ENCODE results near the gene RSRP1. TPM values are rescaled to one million over a fixed set of nuclear protein-coding genes. Genes with fewer than 3 reads are reported as not detected.
"Not testable (repeated sequence)": the region's sequence is repeated elsewhere in the genome, so short reads cannot be mapped to it uniquely, and the experiment has no call there.

The RSRP1 gene, protein sequence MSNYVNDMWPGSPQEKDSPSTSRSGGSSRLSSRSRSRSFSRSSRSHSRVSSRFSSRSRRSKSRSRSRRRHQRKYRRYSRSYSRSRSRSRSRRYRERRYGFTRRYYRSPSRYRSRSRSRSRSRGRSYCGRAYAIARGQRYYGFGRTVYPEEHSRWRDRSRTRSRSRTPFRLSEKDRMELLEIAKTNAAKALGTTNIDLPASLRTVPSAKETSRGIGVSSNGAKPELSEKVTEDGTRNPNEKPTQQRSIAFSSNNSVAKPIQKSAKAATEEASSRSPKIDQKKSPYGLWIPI
- total RNA-seq, result 77.6 TPM

DNA sequence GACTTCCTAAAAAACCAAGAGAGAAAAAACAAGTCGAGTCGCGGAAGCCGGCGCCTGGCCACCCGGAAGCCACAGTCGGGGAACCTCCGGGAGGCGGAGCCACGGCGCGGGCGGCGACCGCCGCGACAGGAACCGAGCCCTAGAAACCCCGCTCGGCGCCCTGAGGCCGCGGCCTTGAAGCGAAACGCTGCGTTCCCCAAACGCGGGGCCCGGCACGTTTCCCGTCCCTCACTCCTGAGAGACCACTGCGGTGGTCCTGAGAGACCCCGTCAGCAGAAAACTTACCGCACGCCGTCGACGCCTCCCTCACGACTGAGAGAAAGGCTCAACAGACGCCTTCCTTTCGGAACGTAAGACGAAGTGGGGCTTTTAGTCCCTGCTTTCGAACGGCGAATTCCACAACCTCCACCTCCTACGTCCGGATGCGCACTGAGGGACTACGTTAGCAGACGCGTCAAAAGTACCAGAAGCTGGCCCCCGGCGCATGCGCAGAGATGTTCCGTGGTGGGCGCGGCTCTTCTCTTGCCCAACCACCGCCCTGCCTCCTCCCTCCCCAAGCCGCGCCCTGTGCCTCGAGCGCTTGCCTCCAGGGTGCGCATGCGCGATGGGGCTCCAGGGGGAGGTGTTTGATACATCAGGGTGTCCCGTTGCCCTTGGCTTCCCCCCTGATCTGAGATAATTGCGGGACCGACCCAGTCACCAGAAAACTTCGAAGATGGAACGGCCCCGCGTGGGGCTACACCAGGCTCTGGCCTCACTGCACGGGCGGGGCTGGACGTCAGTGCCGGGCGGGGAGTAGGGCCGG, at the start of gene RSRP1:
Gene RSRP1, minus strand, starts transcription at position 431 of the 805 bp plus-strand sequence. CDS start 491 bp downstream, outside the sequence.
- DNase-seq, result peak; percentile 96

DNA sequence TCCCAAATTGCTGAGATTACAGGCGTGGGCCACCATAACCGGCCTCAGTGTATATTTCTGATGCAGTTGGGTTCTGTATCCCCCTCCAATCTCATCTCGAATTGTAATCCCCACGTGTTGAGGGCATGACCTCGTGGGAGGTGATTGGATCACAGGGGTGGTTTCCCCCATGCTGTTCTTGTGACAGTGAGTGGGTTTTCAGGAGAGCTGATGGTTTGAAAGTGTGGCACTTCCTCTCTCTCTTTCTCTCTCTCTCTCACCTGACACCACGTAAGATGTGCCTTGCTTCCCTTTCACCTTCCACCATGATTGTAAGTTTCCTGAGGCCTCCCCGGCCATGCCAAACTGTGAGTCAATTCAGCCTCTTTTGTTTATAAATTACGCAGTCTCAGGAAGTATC, 49.2 kb upstream of the RSRP1 start:
- DNase-seq, result not testable (repeated sequence)

DNA sequence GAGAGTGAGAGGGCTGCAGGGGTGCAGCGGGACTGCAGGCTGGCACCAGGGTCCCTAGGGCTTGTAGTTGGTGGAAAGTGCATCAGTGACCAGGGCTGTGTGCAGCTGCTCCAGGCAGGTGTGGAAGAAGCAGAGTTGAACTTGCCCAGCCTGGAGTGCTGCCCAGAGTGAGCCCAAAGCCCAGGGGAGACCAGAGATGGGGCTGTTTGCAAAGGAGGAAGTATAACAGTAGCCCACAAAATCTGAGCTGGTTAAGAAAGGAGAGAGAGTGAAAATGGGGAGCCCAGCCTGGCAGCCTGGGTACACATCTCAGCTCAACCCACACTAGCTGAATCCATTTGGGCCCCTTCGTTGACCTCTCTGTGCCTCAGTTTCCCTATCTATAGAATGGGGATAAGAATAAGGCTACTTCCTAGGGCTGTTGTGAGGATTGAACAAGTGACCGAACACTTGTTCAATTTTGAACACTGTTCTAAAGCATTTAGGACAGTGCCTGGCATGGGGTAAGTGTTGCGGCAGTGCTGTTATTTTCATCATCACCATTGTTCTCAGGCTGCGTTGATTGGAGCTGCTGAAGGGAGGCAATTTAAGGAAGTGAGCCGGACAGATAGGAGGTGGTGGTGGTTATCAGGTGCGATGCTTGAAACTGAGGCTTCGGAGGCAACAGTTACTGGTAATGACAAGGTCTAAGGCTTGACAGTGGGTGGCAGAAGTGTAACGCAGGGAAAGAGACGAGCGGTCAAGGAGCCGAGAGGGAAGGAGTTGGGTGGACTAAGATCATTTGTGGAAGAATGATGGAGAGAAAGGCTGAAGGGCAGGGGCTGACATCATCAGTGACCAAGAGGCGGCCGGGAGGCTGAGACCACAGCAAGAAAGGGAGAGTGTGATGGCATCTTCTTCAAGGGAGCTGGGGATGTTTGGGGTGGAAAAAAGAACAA, 47.9 kb upstream of the RSRP1 start:
- DNase-seq, result not testable (repeated sequence)

DNA sequence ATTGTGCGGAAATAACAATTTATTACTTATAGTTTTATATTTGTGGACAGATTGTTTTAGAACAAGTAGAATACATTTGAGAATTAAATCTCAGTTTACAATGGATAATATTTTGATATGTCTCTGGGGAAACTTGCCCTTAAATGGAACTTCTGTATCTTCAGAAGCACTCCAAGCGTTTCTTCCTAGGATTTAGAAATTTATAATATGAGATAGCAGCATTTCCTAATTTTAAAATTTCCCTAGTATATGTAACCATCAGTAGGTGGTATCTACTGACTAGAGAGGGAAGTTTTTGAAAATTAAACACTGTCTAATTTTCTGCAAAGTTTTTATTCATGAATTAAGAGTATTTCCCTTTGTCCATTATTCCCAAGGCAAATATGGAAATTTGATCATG, 46.2 kb upstream of the RSRP1 start:
- DNase-seq, result not testable (repeated sequence)

DNA sequence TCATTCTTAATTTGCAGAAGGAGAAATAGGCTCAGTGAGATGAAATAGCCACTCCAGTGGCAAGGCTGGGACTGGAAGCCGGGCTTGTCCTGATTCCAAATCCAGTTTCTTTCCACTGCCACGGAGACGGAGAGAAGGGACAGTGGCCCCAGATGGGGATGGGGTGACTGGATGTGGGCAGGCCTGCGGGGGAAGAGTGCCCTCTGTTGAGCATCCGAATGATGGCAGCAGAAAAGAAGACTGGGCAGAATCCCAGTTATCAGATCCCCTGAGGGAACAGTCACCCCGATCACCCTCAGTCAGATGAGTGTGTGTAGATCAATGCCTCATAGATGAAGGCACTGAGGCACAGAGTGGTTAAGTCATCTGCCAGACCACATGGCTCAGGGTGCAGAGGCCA, 42.8 kb upstream of the RSRP1 start:
- not testable (repeated sequence) for DNase-seq

GRCh38 chr1:25288573-25289101, 41.4 kb upstream of the RSRP1 start:
- not testable (repeated sequence) for DNase-seq

DNA sequence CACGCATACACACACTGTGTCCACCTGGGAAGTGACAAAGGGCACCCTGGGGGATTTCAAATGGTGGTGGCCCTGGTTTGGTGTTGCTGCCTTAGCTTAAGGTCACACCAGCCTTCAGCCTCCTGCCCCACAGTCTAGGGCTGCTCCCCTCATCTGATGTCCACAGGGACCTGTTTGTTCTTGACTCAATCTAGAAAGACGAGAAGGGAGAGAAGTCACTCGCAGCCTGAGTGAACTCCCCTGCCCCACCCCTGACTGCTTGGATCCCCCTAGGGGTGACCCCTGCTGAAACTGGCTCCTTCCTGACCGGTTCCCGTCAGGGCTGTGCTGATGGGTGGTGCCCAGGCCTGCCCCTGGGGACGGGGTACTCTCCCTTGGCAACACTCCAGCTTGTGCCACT, 39.9 kb upstream of the RSRP1 start:
- DNase-seq, result not testable (repeated sequence)

DNA sequence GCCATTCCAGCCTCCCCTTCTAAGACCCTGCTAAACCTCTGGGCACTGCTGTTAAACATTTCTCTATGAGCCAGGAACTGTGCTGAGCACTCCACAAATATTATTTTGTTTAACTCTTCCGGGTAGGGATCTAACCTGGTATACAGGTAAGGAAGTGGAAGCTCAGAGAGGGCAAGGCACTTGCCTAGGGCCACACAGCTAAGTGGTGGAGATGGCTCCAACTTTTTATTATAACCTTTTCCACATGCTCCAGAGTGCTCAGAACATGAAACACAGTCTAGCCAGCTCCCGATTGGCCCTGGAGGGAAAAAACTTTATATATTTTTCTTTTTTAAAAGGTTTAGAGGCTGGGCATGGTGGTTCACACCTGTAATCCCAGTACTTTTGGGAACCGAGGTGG, 38.6 kb upstream of the RSRP1 start:
- DNase-seq, result not testable (repeated sequence)

GRCh38 chr1:25279693-25280111, 32.4 kb upstream of the RSRP1 start:
- DNase-seq, result not testable (repeated sequence)

- DNase-seq, result not testable (repeated sequence)
These were observed 31.5 kb upstream of the RSRP1 start for GRCh38 chr1:25278790-25279189.

DNA sequence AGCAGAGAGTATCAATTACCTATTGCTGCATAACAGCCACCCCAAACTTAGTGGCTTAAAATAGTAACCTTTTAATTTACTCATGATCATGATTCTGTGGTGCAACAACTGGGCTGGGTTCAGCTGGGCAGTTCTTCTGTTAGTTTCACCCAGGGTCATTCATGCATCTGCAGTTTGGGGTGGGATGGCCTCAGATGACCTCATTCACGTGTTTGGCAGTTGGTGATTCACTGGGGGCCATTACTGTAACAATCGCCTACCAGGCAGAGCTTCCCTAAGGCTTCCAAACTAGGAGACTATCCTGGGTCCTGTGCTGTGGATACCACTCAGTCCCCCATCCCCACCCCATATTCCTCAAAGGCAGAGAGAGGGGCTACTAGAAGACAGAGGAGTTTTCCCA, 31.1 kb upstream of the RSRP1 start:
- not testable (repeated sequence) for DNase-seq

DNA sequence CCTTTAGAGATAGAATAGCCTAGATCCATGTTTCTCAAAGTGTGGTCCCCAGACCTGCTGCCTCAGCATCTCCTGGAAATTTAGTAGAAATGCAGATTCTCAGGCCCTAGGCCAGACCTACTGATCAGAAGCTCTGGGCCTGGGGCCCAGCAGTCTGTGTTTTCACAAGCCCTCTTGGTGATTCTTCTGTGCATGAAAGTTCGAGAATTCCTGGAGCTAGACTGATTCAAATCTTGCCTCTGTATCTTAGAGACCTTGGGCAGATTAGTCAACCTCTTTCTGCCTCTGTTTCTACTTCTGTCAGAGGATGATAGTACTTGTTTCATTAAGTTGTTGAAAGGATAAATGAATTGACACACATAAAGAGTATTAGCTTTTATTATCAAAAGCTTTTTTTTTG, 30.0 kb upstream of the RSRP1 start:
- DNase-seq, result not testable (repeated sequence)

- DNase-seq, result not testable (repeated sequence)
These were observed 28.4 kb upstream of the RSRP1 start for GRCh38 chr1:25275648-25276047.

GRCh38 chr1:25272238-25272637, 25.0 kb upstream of the RSRP1 start, which contains the start of gene RHD:
Gene RHD, plus strand, starts transcription at chr1:25272509. Its CDS starts 39 bp downstream, at chr1:25272548.
- DNase-seq, result not testable (repeated sequence)

GRCh38 chr1:25268143-25268760, 21.0 kb upstream of the RSRP1 start:
- DNase-seq, result not testable (repeated sequence)

GRCh38 chr1:25267288-25268142, 20.3 kb upstream of the RSRP1 start:
- peak; percentile 63 for DNase-seq

- DNase-seq, result not testable (repeated sequence)
These were observed 19.5 kb upstream of the RSRP1 start for GRCh38 chr1:25266554-25267287.

DNA sequence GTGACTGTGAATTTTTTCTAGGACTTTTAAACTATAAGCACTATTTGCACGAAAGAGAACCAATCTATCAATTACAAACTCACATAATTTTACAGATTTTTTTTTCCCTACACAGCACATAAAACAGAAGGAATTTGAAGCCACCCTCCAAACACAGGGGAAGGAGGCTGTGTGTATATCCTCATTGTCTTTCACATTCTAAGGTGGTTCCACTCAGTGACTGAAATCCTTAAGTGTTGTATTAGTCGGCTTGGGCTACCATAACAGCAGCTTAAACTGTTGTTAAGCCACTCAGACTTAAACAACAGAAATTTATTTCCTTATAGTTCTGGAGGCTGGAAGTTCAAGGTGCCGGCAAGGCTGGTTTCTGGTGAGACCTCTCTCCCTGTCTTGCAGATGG, 13.1 kb upstream of the RSRP1 start:
- not testable (repeated sequence) for DNase-seq

- DNase-seq, result not testable (repeated sequence)
These were observed 12.6 kb upstream of the RSRP1 start for GRCh38 chr1:25259813-25260212.

GRCh38 chr1:25257196-25257595, 9.9 kb upstream of the RSRP1 start:
- no peak for DNase-seq
